HG02759 (cell line): ENCODE measurements around the gene RMC1.
"Not testable (repeated sequence)": the region's sequence is repeated elsewhere in the genome, so short reads cannot be mapped to it uniquely, and the experiment has no call there.

Source experiments
- ATAC-seq: cut with Tn5 transposase; IDR thresholded peaks from one replicate; pipeline ENCODE4 v1.9.1; 2021; ENCODE audit warnings: mild to moderate bottlenecking, moderate library complexity; ENCODE audit not compliant: unreplicated experiment

RMC1 gene

GRCh38 chr18:23503038-23503962 is at the start of gene RMC1:
Gene RMC1 (plus strand): TSS chr18:23503511. CDS start chr18:23503619, 108 bp downstream.
- ATAC-seq = peak; percentile 83

- no peak for ATAC-seq
These were observed 49.6 kb upstream of the RMC1 start for GRCh38 chr18:23453680-23454058.

GRCh38 chr18:23456835-23457234 is 46.5 kb upstream of the RMC1 start:
- no peak for ATAC-seq

GRCh38 chr18:23458830-23459529 is 44.3 kb upstream of the RMC1 start:
- ATAC-seq = no peak

- ATAC-seq = no peak
These were observed 43.8 kb upstream of the RMC1 start for GRCh38 chr18:23459530-23459921.

GRCh38 chr18:23460285-23461273 is 42.7 kb upstream of the RMC1 start:
- ATAC-seq = no peak

- no peak for ATAC-seq
These were observed 40.4 kb upstream of the RMC1 start for GRCh38 chr18:23462876-23463275.

DNA sequence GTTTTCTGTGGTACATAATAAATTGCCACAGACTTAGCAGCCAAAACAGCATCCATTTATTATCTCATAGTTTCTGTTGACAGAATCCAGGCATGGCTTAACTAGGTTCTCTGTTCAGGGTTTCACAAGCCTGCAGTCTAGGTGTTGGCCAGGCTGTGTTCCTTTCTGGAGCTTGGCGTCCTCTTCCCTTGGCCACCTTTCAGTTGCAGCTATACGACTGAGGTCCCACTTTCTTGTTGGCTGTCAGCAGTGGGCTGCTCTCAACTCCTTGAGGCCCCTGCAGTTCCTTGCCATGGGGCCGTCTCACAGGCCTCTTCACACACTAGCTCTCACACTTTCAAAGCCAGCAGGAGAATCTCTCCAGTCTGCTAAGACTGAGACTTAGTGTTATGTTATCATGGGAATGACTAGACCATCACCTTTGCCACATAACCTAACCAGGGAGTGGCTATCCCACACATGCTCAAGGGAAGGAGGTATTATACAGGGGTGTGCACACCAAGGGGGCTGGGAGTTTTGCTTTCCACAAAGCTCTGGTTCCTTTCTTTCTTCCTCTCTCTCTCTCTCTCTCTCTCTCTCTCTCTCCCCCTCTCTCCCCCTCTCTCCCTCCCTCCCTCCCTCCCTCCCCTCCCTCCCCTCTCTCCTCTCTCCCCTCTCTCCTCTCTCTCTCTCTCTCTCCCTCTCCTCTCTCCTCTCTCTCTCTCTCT is 34.4 kb upstream of the RMC1 start:
- ATAC-seq = no peak

DNA sequence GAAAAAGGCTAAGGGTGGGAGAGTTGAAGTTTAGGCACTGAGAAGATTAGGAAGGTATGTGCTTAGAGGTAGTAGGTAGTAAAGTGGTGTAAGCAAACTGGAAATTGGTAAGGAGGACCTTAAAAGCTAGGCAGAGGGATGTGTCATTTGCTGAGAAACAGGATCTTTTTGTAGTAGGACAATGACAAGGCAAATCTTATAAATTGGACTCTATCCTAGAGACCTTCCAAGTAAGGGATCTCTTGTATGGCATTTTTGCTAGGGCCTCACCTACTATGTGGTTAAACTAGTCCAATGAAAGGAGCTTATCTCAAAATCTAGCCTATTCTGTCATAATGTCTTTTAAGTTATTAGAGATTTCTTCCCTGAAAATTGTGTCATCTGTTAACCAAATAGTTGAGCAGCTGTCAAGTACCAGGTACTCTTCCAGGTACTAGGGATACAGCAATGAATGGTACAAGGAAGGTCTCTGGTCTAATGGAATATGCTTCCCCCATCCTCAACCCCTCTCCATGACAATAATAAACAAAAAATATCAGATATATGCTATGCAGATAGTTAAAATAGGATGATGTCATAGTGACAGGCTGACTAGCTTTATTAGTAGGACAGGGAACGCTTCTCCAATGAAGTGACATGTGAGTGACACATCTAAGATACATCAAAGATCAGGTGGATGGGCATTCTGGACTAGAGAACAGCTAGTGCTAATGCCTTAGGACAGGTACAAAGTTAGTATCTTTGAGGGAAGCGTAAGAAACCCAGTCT is 32.5 kb upstream of the RMC1 start:
- no peak for ATAC-seq

- no peak for ATAC-seq
These were observed 31.8 kb upstream of the RMC1 start for GRCh38 chr18:23471486-23471885.

DNA sequence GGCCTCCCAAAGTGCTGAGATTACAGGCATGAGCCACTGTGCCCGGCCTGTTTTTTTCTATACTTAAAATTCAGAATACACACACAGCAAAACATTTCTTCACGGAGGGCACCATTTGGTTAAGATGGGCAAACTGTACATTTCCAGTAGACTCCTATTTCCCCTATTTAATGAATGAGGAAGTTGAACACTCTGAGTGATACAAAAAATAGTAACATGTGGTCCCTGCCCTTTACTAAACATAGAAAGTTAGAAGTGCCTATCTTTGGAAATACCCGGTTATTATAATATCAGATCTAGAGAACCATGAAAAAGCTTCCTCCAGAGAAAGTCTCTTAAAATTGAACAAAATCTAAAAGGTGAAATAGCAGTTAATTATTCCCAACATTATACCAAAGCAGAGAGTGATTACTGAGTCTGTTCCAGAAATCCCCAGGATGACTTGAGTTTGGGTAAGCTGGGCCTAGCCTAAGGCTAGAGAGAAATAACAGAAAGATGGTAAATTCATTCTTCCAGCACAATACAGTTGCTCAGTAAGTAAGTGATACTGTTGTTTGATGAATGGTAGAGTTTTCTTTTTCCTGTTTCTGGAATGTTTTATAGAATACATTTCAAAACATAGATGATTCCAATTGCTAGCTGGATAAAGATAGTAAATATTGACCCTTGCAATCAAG is 23.3 kb upstream of the RMC1 start:
- peak; percentile 69 for ATAC-seq

- no peak for ATAC-seq
These were observed 18.6 kb upstream of the RMC1 start for GRCh38 chr18:23484561-23485182.

GRCh38 chr18:23485386-23485785 is 17.9 kb upstream of the RMC1 start:
- ATAC-seq = no peak

DNA sequence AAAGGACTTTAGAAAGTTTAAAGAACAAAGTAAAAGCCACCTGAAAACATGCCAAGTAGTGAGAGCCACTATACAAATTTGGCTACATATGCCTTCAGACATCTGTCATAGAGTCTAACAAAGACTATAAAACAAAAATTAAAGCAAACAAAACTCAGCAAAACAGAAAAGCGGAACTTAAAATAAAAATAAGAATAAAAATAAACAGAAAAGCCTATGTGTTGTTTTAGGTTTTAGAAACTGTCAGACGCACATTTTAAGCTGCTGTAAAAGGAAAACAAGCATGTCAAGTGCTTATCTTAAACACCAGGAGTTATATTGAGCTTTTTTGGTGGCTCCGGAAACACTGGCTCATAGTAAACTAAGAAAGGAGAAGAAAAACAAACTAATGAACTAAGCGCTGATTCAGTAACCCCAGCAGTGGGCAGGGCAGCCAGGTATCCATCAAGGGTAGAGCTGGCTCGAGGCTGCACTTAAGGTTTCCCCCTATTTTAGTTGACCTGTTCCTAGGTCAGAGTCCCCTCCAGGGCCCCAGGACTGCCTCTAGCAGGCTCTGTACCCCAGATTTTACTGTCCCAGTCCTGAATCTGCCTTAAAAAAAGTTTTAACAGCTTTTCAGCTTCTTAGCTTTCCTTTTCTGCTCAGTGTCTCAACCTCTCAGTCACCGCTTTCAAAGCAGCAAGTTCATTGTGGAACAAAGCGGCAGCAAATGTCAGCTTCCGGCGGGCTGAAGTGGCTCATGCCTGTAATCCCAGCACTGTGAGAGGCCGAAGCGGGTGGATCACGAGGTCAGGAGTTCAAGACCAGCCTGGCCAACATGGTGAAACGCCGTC is 15.4 kb upstream of the RMC1 start:
- ATAC-seq = peak; percentile 81

GRCh38 chr18:23489586-23489985 is 13.7 kb upstream of the RMC1 start:
- ATAC-seq = not testable (repeated sequence)

DNA sequence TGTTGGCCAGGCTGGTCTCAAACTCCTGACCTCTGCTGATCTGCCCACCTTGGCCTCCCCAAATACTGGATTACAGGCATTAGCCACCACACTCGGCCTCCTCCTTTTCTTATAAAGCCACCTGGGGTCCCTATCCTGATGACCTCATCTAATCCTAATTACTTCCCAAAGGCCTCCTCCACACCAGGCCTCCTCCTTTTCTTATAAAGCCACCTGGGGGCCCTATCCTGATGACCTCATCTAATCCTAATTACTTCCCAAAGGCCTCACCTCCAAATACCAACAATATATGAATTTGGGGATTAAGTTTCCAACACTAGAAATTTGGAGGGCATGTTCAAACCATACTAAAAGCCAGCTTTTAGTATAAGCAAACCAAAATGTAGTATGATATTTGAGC is 9.7 kb upstream of the RMC1 start:
- ATAC-seq = no peak

GRCh38 chr18:23494992-23495391 is 8.3 kb upstream of the RMC1 start:
- ATAC-seq = no peak
